ENCODE data around the gene KDR.

The KDR gene

DNA sequence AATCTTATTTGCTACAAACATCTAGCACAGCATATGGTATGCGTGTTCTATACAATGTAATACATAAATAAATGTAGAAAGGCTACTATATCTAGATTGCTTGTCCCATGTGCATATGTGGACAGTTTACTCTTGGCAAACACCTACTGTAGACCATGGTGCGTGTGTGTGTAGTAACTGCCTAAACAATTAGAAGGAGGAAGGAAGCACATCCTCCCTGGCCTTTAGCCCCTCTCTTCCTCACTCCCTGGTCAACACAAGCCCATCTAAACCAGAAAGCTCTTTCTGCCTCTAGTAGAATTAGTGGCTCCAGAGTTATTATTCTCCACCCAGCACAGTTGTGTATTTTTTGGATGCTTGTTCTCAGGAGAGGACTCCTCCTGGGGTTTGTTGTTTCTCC lies 73.9 kb downstream of the KDR start:
- TF ChIP-seq, protein P1, sequence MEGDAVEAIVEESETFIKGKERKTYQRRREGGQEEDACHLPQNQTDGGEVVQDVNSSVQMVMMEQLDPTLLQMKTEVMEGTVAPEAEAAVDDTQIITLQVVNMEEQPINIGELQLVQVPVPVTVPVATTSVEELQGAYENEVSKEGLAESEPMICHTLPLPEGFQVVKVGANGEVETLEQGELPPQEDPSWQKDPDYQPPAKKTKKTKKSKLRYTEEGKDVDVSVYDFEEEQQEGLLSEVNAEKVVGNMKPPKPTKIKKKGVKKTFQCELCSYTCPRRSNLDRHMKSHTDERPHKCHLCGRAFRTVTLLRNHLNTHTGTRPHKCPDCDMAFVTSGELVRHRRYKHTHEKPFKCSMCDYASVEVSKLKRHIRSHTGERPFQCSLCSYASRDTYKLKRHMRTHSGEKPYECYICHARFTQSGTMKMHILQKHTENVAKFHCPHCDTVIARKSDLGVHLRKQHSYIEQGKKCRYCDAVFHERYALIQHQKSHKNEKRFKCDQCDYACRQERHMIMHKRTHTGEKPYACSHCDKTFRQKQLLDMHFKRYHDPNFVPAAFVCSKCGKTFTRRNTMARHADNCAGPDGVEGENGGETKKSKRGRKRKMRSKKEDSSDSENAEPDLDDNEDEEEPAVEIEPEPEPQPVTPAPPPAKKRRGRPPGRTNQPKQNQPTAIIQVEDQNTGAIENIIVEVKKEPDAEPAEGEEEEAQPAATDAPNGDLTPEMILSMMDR (IDR thresholded peaks at IDR 0.05; ENCODE audit: control insufficient read depth, extremely low read depth, insufficient read depth) = no peak
- no peak overlapping the region for H3K4me3 ChIP-seq (ENCODE audit: low read depth, low read length)
- DNase-seq (ENCODE audit: low read depth) = no peak

DNA sequence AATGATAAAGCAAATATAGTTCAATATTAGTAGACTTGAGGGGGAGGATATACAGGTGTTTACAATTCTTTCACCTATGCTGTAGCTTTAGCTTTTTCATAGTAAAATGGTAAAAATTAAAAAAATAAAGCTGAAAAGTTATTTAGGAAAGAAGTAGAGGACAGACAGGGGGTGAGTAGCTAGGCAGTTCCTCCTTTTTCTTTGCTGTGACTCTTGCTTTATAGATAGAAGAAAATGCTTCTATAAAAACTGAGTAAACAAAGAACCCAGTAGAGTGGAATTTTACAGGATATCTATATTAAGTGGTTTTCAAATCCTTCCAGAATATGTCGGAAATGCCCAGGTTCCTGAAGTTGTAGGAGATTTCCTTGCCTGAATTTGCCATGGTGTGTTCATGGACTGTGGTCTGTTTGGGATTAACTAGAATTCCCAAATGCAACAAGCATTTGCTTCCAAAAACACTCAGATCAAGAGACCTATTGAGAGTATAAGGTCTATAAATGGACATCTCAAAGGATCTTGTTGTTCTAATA lies 74.9 kb downstream of the KDR start:
- no peak for DNase-seq (ENCODE audit: low read depth)
- TF ChIP-seq, protein P1 (IDR thresholded peaks at IDR 0.05; ENCODE audit: control insufficient read depth, extremely low read depth, insufficient read depth) = no peak
- no peak overlapping the region for H3K4me3 ChIP-seq (ENCODE audit: low read depth, low read length)

DNA sequence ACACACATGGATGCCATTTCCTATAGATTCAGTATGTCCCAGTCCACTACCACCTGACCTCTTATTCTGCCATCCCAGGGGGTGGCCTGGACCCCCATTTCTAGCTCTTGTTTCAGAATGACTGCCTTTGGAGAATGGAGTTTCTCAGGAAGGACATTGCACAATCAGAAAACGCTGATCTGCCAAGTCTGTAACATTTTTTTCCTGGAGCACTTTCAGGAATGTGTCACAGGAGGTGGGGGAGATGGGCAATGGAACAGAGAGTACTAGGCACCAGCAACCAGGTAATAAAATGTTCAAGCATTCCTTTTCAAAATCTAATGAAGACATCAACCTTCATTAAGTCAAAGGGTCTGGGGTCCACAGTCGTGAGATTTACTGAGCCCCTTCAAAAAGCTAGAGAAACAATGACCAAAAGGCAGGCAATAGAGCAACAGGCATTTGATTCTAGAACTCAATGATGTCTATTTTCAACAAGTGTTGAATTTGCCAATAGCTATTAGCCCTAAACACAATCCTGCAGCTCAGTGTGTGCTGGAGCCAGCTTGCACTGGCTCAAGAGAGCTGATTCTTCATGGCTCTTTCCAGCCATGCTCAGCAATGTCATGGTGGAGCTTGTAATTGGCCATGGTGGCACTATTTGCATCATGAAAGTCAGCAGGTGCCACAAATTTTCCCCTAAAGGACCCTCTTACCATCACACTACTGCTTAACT lies 87.1 kb downstream of the KDR start:
- TF ChIP-seq, protein P1 (IDR thresholded peaks at IDR 0.05; ENCODE audit: control insufficient read depth, extremely low read depth, insufficient read depth) = no peak
- no peak overlapping the region for H3K4me3 ChIP-seq (ENCODE audit: low read depth, low read length)
- DNase-seq (ENCODE audit: low read depth) = no peak

DNA sequence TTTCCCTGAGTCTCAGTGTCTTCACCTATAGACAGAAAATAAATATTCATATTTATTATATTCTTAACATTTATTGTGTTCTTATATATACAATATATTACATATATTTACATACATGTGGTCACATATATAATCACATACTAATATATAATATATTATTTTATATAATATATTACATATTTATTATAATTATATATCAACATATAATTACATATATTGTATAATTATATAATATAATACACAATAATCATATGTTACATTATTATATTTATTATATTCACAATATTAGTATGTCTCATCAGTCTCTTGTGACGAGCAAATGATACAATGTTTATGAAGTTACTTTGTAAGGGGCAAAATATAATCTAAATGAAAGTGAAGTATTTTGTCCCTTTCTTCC lies 87.7 kb downstream of the KDR start:
- no peak for DNase-seq (ENCODE audit: low read depth)
- H3K4me3 ChIP-seq (ENCODE audit: low read depth, low read length) = no peak overlapping the region
- TF ChIP-seq, protein P1 (IDR thresholded peaks at IDR 0.05; ENCODE audit: control insufficient read depth, extremely low read depth, insufficient read depth) = no peak

DNA sequence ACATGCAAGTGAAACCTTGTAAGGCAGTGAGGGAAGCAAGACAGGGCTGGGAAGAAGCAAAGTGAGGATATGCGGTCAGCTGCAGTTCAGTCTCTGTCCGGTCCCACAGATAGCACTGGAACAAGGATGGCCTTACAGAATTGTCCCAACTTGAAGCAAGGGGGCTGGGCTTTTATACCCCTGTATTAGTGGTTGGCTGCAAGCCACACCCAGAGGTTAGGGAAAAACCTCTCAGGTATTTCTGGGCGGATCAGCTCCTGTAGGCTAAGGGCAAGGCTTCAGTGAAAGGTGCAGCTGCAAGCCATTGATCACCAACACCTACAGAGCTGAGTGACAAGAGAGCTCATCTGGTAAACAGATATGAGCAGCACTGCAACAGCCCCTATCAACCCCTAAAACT lies 89.0 kb downstream of the KDR start:
- no peak overlapping the region for H3K4me3 ChIP-seq (ENCODE audit: low read depth, low read length)
- no peak for DNase-seq (ENCODE audit: low read depth)
- TF ChIP-seq, protein P1 (IDR thresholded peaks at IDR 0.05; ENCODE audit: control insufficient read depth, extremely low read depth, insufficient read depth) = no peak

DNA sequence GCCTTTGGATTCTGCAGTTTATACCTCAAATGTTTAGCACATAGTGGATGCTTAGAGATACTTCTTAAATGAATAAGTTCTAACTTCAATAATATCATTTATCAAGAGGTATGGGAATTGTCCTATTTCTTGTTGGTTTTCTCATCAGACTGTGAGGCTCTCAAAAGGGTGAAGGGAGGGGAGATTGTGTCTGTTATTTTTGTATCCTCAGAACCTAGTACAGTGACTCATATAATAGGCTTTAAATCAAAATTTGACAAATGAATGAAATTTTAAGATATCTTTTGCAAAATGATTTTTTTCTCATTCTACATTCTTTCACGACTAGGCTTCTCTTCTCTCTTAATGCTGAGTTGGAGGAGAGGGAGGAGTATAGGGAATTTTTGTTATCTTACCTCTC lies 89.5 kb downstream of the KDR start:
- DNase-seq (ENCODE audit: low read depth) = no peak
- TF ChIP-seq, protein P1 (IDR thresholded peaks at IDR 0.05; ENCODE audit: control insufficient read depth, extremely low read depth, insufficient read depth) = no peak
- H3K4me3 ChIP-seq (ENCODE audit: low read depth, low read length) = no peak overlapping the region

DNA sequence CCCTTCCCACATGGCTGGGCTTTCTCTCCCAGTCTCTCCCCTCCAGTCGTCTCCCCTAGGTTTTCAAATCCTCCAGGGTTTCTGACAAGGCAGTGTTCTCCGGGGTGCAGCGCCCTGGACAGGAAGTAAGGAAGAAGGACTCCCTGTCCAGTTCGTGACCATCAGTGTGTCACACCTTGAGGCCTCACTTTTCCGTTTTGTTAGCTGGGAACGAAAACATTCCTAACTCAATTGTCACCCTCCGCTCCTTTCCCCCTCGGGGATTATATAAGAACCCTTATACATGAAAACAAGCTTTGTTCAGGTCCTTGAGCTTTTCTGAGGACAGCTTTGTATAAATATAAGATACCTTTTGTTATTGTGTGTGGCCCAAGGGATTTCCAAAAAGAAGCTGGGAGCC lies 92.1 kb downstream of the KDR start:
- TF ChIP-seq, protein P1 (IDR thresholded peaks at IDR 0.05; ENCODE audit: control insufficient read depth, extremely low read depth, insufficient read depth) = no peak
- DNase-seq (ENCODE audit: low read depth) = no peak
- H3K4me3 ChIP-seq (ENCODE audit: low read depth, low read length) = no peak overlapping the region
